ENCODE measurements around the gene GPR146. TPM values are rescaled to one million over a fixed set of nuclear protein-coding genes. Genes with fewer than 3 reads are reported as not detected.
"Not testable (repeated sequence)": the region's sequence is repeated elsewhere in the genome, so short reads cannot be mapped to it uniquely, and the experiment has no call there.

GPR146 gene
- total RNA-seq, 1 experiment from 2014 or later = 0.72 TPM

- no peak for DNase-seq (ENCODE audit: extremely low read depth, low read depth)
Measured at GRCh38 chr7:1073142-1073977, 29.0 kb downstream of the GPR146 start.

GRCh38 chr7:1074018-1074417, 29.7 kb downstream of the GPR146 start:
- DNase-seq (ENCODE audit: extremely low read depth, low read depth) = not testable (repeated sequence)

DNA sequence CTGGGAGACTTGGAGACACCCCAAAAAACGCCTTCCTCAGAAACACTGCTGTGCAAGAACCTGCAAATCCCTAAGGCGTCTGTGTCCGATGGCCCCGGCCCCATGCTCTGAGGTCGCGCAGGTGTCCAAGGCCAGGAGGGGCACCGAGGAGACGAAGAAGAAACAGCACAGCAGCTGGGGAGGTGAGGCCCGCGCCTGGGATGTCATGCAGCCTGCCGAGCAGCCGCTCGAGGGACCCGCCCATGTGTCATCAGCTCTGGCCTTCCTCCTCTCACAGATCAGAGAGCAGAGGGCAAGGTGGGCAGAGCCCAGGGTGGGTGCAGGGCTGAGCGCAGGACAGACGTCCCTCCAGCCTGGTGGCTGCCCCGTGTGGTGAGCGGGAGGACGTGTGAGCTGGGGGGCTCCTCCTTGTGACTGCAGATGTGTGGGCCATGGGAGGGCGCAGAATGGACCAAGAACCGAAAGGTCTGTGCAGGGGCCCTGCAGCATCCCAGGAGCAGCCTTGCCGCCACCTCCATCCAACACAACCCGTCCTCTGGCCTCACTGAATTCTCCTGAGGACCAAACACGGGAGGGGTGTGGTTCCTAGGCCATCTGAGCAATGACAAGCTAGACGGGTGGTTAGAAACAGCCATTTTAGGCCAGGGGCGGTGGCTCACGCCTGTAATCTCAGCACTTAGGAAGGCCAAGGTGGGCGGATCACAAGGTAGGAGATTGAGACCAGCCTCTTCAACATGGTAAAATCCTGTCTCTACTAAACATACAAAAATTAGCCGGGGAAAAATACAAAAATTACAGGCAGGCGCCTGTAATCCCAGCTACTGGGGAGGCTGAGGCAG, 30.5 kb downstream of the GPR146 start:
- no peak for DNase-seq (ENCODE audit: extremely low read depth, low read depth)

DNA sequence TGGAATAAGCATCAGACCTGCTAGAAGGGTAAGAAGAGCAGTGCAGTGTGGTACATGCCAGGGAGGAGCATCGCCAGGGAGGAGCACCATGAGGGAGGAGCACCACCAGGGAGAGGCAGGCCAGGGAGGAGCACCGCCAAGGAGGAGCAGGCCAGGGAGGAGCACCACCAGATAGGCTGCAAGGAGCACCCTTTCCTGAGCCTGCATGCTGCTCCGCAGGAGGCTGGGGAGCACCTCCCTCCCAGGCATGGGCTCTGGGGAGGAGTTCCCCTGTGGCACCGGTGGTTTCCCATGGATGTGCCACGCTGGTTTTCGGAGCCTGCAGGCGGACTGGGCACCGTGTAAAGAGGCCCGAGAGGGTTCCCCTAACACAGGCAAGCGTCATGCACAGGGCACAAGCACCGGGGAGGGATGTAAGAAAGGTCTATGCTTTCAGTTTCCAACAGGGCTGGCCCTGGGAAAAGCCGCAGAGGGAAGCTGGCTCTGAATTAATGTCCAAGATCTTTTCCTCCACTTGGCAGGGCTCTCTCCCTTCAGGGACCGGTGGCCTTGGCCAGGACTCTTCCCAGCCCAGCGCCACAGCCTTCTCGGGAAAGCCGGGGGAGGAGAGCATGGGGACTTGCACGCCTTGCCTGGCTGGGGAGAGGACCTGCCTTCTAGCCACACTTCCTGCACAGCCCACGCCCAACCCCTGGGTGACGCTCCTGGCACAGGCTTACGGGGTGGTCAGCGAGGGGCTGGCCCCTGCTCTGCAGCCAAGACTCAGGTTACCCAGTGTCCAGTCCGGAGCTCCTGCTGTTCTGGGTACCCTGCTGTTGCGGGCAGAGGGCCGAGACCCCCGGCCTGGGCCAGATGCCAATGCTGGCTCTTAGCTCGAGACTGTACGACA, 32.1 kb downstream of the GPR146 start:
- DNase-seq (ENCODE audit: extremely low read depth, low read depth) = no peak

DNA sequence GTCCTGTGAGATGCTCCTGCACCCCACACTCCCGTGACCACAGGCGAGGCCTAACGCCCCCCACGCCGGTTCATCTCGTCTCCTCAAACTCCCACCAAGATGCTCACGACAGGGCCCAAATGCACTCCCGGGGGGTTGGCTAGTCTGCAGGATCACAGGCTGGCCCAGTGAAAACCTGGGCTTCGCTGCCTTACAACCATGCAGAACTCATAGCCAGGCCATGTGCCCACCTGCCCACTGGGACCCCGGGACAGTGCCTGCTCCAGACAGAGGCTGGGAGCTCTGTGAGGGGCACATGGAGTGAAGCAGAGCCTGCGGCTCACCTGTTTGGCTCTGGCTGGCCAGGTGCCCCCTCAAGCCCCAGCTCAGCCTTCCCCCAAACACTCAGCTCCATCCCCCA, 34.2 kb downstream of the GPR146 start:
- no peak for DNase-seq (ENCODE audit: extremely low read depth, low read depth)

GRCh38 chr7:1078985-1079384, 34.6 kb downstream of the GPR146 start:
- no peak for DNase-seq (ENCODE audit: extremely low read depth, low read depth)

GRCh38 chr7:1079546-1079945, 35.2 kb downstream of the GPR146 start:
- no peak for DNase-seq (ENCODE audit: extremely low read depth, low read depth)

DNA sequence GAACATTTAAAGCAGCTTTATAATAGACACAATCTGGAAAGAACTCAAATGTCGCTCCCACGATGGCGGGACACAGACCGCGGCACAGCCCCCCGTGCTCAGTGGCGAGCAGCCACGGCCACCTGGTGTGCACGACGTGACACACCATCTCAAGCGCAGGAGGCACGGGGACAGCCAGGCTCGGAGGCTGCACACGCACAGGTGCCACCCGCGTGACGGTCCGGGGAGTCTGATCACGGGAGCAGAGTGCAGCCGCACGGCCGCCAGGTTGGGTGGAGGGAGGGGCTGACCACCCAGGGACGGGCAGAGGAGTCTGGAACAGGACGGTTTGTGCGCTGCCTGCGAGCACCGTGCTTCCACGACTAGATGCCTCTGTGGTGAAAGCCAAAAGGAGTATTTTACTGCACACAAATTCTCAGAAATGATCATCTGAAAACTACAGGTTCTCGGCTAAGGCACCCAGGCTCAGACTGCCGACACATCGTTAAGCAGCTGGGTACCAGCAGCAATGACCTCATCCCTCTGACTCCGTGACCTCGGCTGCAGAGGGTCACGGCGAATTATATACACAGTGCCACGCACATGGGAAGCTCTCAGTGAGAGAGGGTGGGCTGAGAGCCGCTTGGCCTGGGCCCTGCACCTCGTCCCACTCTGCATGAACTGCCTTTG, 36.0 kb downstream of the GPR146 start:
- no peak for DNase-seq (ENCODE audit: extremely low read depth, low read depth)

DNA sequence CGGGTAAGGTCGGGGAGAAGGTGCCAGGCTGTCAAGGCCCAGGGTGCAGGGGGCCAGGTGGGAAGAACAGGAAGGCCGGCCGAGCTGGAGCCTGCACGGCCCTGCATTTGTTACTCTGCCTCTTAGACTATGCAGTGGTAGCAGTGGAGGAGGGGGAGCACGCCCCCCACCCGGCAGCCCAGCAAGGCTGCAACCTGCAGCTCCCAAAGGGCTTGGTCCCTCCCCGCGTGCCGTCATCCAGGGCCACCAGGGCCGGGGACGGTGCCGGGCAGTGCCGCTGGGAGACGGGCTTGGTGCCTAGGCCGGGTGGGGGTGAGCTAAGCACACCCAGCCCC, 36.5 kb downstream of the GPR146 start:
- DNase-seq (ENCODE audit: extremely low read depth, low read depth) = no peak

DNA sequence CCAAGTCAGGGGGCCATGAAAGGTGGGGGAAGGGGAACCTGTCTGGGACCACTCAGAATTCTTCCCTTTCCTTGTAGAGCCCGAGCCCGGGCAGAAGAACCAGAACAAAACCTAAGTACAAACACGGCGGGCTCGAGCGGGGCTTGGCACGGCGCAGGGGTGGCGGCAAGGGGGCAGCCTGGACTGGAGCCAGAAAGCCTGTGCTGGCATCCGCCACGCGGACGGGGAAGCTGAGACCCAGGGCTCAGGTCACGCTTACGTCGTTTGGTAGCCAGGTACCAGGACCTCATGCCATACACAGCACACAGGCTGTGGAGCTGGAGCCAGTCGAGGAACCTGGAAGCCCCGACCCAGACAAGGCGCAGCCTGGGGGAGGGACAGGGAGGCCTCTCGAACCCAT, 37.0 kb downstream of the GPR146 start:
- DNase-seq (ENCODE audit: extremely low read depth, low read depth) = no peak

GRCh38 chr7:1081931-1082401, 37.6 kb downstream of the GPR146 start:
- no peak for DNase-seq (ENCODE audit: extremely low read depth, low read depth)

DNA sequence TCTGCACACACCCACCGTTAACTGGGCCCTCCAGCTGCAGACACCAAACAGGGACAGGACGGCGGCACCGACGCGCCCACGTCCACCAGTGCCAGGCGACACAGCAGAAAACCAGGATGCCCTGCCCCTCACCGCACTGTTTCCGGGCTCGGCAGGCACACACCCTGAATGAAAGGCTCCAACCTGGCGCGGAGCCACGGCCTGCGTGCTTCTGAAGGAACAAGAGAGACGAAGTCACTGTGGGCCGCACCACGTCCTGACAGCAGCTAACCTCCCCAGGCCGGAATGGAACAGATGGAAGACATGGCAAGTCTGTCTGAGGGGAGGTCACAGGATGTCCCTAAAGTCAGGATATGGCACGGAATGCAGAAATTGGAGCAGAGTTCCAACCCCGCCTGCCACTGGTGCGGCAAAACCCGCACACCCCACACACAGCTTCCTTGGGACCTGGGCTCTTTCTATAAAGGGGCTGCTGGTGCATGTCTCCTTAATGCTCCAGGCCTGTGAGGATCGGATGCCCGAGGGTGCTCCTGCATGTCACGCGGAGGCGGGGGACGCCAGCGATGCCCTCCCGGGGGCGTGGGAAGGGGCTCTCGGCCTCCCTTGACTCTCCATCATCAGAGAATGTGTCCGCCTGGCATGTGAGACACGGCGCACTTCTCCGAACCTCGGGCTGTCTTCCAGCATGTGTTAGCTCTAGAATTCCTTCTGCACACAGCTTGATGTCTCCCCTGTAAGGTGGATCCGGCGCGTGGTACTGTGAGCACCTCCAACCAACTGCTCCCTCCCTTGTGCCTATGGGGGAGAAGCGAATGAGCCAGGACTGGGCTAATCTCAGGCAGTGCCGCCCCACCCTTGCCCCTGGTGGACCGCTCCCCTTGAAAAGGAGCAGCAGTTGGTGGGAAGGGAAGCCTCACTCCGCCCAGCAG, 39.6 kb downstream of the GPR146 start:
- DNase-seq (ENCODE audit: extremely low read depth, low read depth) = no peak

GRCh38 chr7:1085266-1085665, 40.9 kb downstream of the GPR146 start:
- no peak for DNase-seq (ENCODE audit: extremely low read depth, low read depth)

GRCh38 chr7:1085910-1086421, 41.6 kb downstream of the GPR146 start:
- no peak for DNase-seq (ENCODE audit: extremely low read depth, low read depth)

GRCh38 chr7:1086588-1087464, 42.5 kb downstream of the GPR146 start:
- peak; percentile 44 for DNase-seq (ENCODE audit: extremely low read depth, low read depth)

DNA sequence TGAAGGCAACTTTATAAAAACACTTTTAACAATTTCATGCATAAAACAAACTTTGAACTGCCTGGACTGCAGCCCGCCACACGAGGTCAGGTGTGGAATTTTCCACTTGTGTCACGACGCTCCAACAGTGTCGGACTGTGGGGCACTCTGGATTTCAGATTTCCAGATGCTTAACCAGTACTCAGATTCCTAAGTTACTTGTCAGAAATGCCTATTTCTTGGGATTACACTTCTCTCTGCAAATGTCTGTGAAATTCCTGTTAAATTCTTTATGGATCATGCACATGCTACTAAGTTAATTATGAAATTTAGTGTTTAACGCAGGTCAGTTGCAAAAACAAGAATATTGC, 43.1 kb downstream of the GPR146 start:
- DNase-seq (ENCODE audit: extremely low read depth, low read depth) = peak; percentile 41

DNA sequence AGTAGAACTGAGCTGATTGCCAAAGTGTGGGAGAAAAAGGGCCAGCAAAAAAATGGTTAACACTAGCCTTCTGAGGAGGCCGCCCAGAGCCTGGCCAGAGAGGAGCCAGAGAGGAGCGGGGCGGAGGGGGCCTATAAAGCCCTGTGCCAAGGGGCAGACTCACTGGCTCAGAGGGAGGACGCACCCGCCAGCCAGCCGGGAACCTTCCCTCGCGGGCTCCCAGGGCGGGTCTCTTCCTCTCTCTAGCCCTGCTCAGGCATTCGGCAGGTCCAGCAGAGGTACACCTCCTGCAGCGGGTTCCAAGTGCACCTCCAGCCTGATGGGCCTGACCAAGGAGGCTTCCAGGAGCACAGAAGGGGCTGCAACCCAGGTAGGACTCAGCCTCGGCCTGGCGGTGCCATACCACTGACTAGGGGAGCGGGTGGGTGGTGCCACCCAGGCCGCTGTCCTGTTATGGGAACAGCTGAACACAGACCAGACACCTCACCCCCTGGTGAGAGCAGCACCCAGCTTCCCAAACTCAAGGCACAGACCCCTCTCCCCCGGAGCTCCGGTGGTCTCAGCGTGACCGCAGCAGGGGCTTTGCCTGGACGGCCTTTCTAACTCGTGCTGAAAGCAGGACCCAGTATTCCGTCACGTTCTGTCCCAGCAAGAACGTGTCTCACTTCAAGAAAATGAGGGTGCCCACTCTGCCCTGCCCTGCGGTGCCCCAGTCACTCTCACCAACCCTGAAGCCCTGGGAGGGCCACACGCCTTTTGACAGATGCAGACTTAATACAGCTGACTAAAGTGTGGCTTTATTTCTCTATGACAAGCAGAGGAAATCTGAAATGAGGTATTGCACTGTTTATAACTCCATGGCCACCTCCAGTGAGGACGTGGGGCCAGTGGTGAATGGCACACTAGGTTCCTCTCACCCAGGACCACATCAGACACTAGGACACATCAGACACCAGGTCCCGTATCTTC, 43.9 kb downstream of the GPR146 start, which contains the start of gene GPER1:
Gene GPER1 (plus strand): TSS at position 162 of the 969 bp plus-strand sequence. CDS start 3,616 bp downstream, outside the sequence.
- DNase-seq (ENCODE audit: extremely low read depth, low read depth) = peak; percentile 39
